ENCODE measurements around the gene CCL25. TPM values are rescaled to one million over a fixed set of nuclear protein-coding genes. Genes with fewer than 3 reads are reported as not detected.
A peak's percentile ranks its signal among the peaks of the same experiment; 100 is the strongest.

CCL25 gene
- total and polyA plus RNA-seq, 2 of the 13 experiments (the other 11 are each of a cell fraction or from before 2014, with no cell fraction given) = not detected

DNA sequence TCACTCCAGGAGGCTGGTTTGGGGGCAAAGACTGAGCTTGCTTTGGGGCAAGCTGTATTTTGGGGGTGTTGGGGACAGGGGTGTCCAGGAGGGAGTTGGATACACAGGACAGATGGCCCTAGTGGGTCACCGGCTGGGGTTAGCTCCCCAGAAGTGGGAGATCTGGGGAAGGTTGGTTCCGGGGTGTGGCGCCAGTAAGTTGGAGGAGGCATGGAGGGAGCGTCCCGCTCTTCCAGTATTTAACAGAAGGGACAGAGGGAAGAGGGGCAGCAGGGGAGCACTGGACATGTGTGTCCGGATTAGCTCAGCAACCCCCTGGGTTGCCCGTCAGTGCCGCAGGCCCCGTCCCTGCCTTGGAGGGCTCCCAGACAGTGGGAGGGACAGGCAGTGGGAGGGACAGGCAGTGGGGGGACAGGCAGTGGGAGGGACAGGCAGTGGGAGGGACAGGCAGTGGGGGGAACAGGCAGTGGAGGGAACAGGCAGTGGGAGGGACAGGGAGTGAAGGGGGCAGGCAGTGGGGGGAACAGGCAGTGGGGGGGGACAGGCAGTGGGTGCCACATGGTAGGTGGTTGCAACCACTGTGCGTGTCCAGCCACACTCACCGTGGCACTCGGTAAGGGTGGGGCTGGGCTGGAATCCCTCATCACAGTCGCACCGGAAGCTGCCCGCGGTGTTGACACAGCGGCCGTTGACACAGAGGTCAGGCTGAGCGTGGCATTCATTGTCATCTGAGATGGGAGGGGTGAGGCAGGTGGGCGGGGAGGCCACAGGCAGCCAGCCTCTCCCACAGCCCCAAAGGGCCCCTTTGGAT, 33.2 kb downstream of the CCL25 start (continued):
- TF ChIP-seq ZNF431 (CRISPR knock-in tag; IDR thresholded peaks at IDR 0.05; ENCODE audit: borderline replicate concordance, low read depth) (0 out of 2 replicates have a peak, but pooled peaks have one; percentile 25), SALL1 (CRISPR knock-in tag; IDR thresholded peaks at IDR 0.05) (peak; percentile 86), ZFP36L2 (CRISPR knock-in tag; IDR thresholded peaks at IDR 0.05) (no peak), ZNF678 (CRISPR knock-in tag; IDR thresholded peaks at IDR 0.05) (no peak), CENPX (CRISPR knock-in tag; IDR thresholded peaks at IDR 0.05) (no peak), MYC (CRISPR knock-in tag; IDR thresholded peaks at IDR 0.05; ENCODE audit: borderline replicate concordance) (peak; percentile 83; the same call in 1 of the 2 replicates), ZSCAN20 (CRISPR knock-in tag; IDR thresholded peaks at IDR 0.05; ENCODE audit: borderline replicate concordance) (no peak), RFX3 (CRISPR knock-in tag; IDR thresholded peaks at IDR 0.05) (no peak), HNRNPLL (IDR thresholded peaks at IDR 0.05; ENCODE audit: low read depth, low read length, poor library complexity, severe bottlenecking) (peak; percentile 17), RBM39 (IDR thresholded peaks at IDR 0.05; ENCODE audit: low read depth, low read length, poor library complexity, severe bottlenecking) (no peak), ZNF660 (CRISPR knock-in tag; IDR thresholded peaks at IDR 0.05; ENCODE audit: borderline replicate concordance, low read depth) (no peak), BORCS8-MEF2B (CRISPR knock-in tag; IDR thresholded peaks at IDR 0.05) (0 out of 2 replicates have a peak, but pooled peaks have one; percentile 1), ATF7 (IDR thresholded peaks at IDR 0.05) (no peak), ATF7 (CRISPR knock-in tag; IDR thresholded peaks at IDR 0.05) (no peak; the same call in 1 of the 2 replicates), NCOA1 (CRISPR knock-in tag; IDR thresholded peaks at IDR 0.05) (no peak), SOX5 (CRISPR knock-in tag; IDR thresholded peaks at IDR 0.05; ENCODE audit: borderline replicate concordance) (peak; percentile 96), ZNF460 (CRISPR knock-in tag; IDR thresholded peaks at IDR 0.05; ENCODE audit: borderline replicate concordance) (no peak), ZZZ3 (CRISPR knock-in tag; IDR thresholded peaks at IDR 0.05; ENCODE audit: borderline replicate concordance) (no peak), ZMAT3 (CRISPR knock-in tag; conservative IDR thresholded peaks at IDR 0.05) (0 out of 2 replicates have a peak, but pooled peaks have one; percentile 19)
- TF ChIP-seq, protein P1, sequence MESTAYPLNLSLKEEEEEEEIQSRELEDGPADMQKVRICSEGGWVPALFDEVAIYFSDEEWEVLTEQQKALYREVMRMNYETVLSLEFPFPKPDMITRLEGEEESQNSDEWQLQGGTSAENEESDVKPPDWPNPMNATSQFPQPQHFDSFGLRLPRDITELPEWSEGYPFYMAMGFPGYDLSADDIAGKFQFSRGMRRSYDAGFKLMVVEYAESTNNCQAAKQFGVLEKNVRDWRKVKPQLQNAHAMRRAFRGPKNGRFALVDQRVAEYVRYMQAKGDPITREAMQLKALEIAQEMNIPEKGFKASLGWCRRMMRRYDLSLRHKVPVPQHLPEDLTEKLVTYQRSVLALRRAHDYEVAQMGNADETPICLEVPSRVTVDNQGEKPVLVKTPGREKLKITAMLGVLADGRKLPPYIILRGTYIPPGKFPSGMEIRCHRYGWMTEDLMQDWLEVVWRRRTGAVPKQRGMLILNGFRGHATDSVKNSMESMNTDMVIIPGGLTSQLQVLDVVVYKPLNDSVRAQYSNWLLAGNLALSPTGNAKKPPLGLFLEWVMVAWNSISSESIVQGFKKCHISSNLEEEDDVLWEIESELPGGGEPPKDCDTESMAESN (CRISPR knock-in tag; conservative IDR thresholded peaks at IDR 0.05) = peak; percentile 58; the same call in 1 of the 2 replicates
- TF ChIP-seq, protein P2, sequence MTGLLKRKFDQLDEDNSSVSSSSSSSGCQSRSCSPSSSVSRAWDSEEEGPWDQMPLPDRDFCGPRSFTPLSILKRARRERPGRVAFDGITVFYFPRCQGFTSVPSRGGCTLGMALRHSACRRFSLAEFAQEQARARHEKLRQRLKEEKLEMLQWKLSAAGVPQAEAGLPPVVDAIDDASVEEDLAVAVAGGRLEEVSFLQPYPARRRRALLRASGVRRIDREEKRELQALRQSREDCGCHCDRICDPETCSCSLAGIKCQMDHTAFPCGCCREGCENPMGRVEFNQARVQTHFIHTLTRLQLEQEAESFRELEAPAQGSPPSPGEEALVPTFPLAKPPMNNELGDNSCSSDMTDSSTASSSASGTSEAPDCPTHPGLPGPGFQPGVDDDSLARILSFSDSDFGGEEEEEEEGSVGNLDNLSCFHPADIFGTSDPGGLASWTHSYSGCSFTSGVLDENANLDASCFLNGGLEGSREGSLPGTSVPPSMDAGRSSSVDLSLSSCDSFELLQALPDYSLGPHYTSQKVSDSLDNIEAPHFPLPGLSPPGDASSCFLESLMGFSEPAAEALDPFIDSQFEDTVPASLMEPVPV (CRISPR knock-in tag; IDR thresholded peaks at IDR 0.05) = no peak
- TF ChIP-seq, protein P3, sequence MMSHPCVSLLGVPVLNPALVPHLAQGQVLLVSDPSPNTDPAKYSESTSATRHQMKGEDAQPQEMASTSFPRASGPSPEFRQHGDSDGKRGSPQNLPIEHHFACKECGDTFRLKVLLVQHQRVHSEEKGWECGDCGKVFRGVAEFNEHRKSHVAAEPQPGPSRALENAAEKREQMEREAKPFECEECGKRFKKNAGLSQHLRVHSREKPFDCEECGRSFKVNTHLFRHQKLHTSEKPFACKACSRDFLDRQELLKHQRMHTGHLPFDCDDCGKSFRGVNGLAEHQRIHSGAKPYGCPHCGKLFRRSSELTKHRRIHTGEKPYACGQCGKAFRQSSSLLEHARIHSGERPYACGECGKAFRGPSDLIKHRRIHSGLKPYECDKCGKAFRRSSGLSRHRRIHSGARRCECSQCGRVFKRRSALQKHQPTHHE (CRISPR knock-in tag; IDR thresholded peaks at IDR 0.05; ENCODE audit: borderline replicate concordance) = no peak
- TF ChIP-seq, protein P4, sequence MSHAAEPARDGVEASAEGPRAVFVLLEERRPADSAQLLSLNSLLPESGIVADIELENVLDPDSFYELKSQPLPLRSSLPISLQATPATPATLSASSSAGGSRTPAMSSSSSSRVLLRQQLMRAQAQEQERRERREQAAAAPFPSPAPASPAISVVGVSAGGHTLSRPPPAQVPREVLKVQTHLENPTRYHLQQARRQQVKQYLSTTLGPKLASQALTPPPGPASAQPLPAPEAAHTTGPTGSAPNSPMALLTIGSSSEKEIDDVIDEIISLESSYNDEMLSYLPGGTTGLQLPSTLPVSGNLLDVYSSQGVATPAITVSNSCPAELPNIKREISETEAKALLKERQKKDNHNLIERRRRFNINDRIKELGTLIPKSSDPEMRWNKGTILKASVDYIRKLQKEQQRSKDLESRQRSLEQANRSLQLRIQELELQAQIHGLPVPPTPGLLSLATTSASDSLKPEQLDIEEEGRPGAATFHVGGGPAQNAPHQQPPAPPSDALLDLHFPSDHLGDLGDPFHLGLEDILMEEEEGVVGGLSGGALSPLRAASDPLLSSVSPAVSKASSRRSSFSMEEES (CRISPR knock-in tag; IDR thresholded peaks at IDR 0.05) = no peak

Data from HepG2 (cell line).